Measurements from ENCODE around the gene TFAP2D.

DNA sequence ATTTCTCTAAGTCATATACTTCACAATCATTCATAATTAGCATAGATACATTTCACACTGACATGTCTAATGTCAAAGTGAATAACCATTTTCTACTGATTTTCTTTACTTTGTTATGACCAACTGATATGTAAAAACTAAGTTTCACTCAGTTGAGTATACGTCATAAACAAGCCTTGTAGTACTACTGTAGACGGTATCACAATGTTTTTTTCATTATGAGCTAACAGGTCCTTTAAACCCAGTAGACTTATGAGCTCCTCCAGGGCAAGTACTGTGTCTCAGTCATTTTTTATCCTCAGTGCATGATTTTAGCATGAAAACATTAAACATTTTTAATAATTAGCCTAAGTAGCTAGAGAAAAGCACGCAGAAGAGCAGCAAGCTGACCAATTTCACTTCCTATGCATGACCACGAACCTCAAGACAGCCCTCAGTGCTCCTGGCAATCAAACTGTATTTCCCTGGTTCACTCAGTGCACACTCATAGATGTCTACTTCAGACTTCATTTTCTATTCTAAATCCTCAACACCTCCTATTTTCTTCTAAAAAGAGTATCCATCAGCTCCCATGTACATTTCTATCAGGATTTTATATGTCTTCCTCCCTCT is 32.0 kb upstream of the TFAP2D start:
- TF ChIP-seq, protein P1, sequence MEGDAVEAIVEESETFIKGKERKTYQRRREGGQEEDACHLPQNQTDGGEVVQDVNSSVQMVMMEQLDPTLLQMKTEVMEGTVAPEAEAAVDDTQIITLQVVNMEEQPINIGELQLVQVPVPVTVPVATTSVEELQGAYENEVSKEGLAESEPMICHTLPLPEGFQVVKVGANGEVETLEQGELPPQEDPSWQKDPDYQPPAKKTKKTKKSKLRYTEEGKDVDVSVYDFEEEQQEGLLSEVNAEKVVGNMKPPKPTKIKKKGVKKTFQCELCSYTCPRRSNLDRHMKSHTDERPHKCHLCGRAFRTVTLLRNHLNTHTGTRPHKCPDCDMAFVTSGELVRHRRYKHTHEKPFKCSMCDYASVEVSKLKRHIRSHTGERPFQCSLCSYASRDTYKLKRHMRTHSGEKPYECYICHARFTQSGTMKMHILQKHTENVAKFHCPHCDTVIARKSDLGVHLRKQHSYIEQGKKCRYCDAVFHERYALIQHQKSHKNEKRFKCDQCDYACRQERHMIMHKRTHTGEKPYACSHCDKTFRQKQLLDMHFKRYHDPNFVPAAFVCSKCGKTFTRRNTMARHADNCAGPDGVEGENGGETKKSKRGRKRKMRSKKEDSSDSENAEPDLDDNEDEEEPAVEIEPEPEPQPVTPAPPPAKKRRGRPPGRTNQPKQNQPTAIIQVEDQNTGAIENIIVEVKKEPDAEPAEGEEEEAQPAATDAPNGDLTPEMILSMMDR (IDR thresholded peaks at IDR 0.05) = no peak
- TF ChIP-seq POLR2A (IDR thresholded peaks at IDR 0.05) = no peak

All from lower leg skin (tissue), 3 donors.